Effector memory CD8-positive, alpha-beta T cell (primary cell): Measurements from ENCODE around the gene ALG11.
"Not testable (repeated sequence)": the region's sequence is repeated elsewhere in the genome, so short reads cannot be mapped to it uniquely, and the experiment has no call there.

Source experiments
- ATAC-seq: fragments of 150-1000 bp; cut with Tn5 transposase; replicated peaks from 2 replicates; pipeline ENCODE4 v1.10.0; 2021; ENCODE audit warnings: mild to moderate bottlenecking, moderate library complexity
- DNase-seq, 3 experiments: peaks; one replicate each; pipeline ENCODE4 v3.0.0; 2021
- H3K27ac Mint-ChIP-seq, 2 donors: one replicate each; pipeline ENCODE4 v1.8.0; 2022; ENCODE audit warnings: mild to moderate bottlenecking in 2 of 2, mixed read lengths in 2 of 2, moderate library complexity in 2 of 2
- H3K27me3 Mint-ChIP-seq, 2 donors: one replicate each; pipeline ENCODE4 v1.8.0; 2022; ENCODE audit warnings: mixed read lengths in 2 of 2
- H3K36me3 Mint-ChIP-seq: one replicate; pipeline ENCODE4 v1.8.0; 2022; ENCODE audit warnings: mild to moderate bottlenecking, moderate library complexity, mixed read lengths; ENCODE audit not compliant: insufficient read depth
- H3K4me1 Mint-ChIP-seq, 2 donors: one replicate each; pipeline ENCODE4 v1.8.0; 2022; ENCODE audit warnings: low read depth in 2 of 2, mixed read lengths in 2 of 2
- H3K4me3 Mint-ChIP-seq, 2 donors: one replicate each; pipeline ENCODE4 v1.8.0; 2022; ENCODE audit warnings: mild to moderate bottlenecking in 2 of 2, mixed read lengths in 2 of 2, moderate library complexity in 2 of 2
- H3K9me3 Mint-ChIP-seq, 2 donors: one replicate each; pipeline ENCODE4 v1.8.0; 2022; ENCODE audit warnings: mixed read lengths in 2 of 2

Gene ALG11

DNA sequence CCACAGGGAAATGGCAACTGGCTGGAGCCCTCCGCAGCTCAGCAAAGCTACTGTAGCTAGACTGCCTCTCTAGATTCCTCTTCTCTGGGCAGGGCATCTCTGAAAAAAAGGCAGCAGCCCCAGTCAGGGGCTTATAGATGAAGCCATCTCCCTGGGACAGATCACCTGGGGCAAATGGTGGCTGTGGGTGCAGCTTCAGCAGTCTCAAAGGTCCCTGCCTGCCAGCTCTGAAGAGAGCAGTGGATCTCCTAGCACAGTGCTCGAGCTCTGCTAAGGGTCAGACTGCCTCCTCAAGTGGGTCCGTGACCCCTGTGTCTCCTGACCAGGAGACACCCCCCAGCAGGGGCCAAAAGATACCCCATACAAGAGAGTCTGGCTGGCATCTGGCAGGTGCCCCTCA, 28.9 kb upstream of the ALG11 start:
- not testable (repeated sequence) for H3K36me3 Mint-ChIP-seq, ATAC-seq, H3K27ac Mint-ChIP-seq, H3K9me3 Mint-ChIP-seq, H3K4me1 Mint-ChIP-seq, DNase-seq, H3K4me3 Mint-ChIP-seq
- H3K27me3 Mint-ChIP-seq = peaks cover 43 to 54% of the 10 kb centered on the region in 2 donors

DNA sequence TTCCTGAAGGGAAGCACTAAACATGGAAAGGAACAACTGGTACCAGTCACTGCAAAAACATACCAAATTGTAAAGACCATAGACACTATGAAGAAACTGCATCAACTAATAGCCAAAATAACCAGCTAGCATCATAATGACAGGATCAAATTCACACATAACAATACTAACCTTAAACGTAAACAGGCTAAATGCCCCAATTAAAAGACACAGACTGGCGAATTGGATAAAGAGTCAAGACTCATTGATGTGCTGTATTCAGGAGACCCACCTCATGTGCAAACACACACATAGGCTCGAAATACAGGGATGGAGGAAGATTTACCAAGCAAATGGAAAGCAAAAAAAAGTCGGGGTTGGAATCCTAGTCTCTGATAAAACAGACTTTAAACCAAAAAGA, 27.3 kb upstream of the ALG11 start:
- not testable (repeated sequence) for H3K9me3 Mint-ChIP-seq, DNase-seq, H3K4me3 Mint-ChIP-seq, H3K4me1 Mint-ChIP-seq, H3K27ac Mint-ChIP-seq, ATAC-seq, H3K36me3 Mint-ChIP-seq
- peaks cover 45 to 55% of the 10 kb centered on the region in 2 donors for H3K27me3 Mint-ChIP-seq

DNA sequence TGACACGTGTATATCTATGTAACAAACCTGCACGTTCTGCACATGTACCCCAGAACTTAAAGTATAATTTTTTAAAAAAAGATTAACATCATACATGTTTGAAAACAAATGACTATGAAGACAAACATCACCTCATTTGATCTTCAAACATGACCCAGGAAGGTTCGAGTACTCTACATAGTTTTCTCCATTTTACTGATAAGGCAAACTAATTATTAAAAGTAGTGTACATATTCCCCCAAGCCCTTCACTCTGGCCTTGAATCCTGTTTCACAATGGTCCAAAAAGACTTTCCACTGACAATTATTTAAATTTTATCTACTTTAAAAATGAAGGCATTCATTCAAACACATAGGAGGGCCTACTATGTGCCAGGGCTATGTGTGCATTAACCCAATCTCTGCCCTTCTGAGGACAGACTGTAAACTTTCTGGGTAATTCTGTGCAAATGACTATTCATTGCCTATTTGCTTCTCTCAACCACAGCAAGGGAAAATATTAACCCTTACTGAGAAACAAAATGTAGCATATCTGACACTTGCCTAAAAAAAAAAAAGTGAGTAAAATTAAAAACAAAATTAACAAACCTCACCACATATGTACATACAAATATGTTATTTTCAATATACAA, 23.1 kb upstream of the ALG11 start:
- H3K27me3 Mint-ChIP-seq = peaks cover 39 to 49% of the 10 kb centered on the region in 2 donors
- DNase-seq = no peak
- no peaks in the 10 kb centered on the region for H3K36me3 Mint-ChIP-seq
- H3K9me3 Mint-ChIP-seq = no peaks in the 10 kb centered on the region
- no peak overlapping the region for H3K4me3 Mint-ChIP-seq
- no peak overlapping the region for H3K27ac Mint-ChIP-seq
- H3K4me1 Mint-ChIP-seq = no peaks in the 10 kb centered on the region
- no peak for ATAC-seq

DNA sequence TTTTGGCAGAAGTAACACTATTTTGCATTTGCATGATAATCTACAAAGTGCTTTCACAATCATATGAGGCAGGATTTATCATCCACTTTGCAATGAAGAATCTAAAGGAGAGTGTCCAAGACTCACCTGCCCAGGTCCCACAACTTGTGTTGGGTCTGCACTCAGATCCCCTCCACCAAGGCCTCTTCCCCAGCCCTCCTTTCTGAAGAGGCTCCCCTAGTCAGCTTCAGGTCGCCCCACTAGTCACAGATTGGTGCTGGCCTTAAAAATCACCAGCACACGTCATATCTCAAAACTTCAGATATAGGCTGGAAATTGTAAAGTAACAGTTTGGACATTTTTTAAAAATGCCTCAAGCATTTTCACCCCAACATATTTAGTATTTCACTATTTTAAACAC, 18.5 kb upstream of the ALG11 start:
- Mint-ChIP-seq H3K27ac (no peak overlapping the region), H3K4me1 (peaks cover 0 to 2% of the 10 kb centered on the region in 2 donors), H3K4me3 (no peak overlapping the region), H3K27me3 (peaks cover 17 to 47% of the 10 kb centered on the region in 2 donors), H3K36me3 (no peaks in the 10 kb centered on the region), H3K9me3 (no peaks in the 10 kb centered on the region)
- ATAC-seq = no peak
- no peak for DNase-seq

DNA sequence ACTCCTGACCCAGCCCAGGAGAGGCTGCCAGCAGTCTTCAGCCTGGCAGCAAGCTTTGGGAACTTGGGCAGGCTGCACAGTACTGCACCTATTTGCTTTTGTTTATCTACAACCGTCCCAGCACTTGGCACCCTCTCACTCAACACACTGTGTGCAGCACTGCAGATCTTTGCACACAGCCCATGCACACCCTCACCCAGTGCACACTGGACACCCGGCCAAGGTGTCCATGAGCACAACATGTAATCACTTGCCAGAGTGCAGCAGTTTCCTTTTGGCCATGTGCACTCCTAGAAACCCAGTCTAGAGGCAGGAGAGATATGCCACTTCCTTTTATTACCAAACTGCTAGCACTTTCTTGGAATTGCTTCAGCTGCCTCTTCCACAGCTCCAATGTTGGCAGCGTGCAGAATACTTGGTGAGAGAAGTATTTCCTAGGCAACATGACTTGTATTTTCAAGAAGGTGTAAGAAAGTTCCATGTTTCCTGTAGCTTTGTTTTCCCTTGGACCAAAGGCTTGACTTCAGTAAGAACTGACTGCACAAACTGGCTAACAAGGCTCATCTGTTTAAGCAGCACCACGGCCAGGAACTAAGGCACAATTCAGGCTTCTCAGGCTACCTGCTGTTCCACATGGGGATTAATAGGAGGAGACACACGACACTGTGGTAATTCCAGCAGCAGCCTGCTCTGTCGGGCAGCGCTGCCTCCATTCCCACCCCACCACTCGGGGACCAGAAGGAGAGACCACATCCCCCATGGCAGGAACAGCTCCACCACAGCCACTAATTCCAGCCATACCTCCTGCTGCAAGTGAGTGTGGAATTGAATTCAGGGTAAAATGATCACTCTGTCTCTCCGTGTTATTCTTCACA, 16.3 kb upstream of the ALG11 start:
- H3K4me1 Mint-ChIP-seq = peaks cover 0 to 2% of the 10 kb centered on the region in 2 donors
- no peak for ATAC-seq
- DNase-seq = no peak
- H3K27me3 Mint-ChIP-seq = peaks cover 29 to 66% of the 10 kb centered on the region in 2 donors
- no peaks in the 10 kb centered on the region for H3K9me3 Mint-ChIP-seq
- no peaks in the 10 kb centered on the region for H3K36me3 Mint-ChIP-seq
- no peak overlapping the region for H3K4me3 Mint-ChIP-seq
- H3K27ac Mint-ChIP-seq = no peak overlapping the region

DNA sequence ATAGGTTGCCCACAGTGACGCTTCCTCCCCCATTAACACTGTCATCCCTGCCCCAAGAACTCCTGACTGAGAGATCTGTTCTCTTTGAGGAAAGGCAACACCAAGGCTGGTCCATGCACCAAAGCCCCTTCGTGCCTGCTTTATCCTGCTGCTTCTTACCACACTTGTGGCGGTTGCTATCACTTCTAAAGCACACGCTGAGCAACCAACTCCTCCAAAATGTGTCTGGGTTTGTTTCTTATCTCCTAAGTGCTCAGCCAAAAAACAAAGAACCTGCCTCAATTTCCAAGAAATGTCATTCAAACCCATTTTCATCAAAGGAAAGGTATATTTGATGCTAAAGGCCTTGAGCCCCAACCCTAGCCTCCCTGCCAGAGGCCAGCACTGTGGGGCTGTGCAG, 15.6 kb upstream of the ALG11 start:
- peaks cover 0 to 2% of the 10 kb centered on the region in 2 donors for H3K4me1 Mint-ChIP-seq
- H3K27me3 Mint-ChIP-seq = peaks cover 35 to 61% of the 10 kb centered on the region in 2 donors
- no peak overlapping the region for H3K27ac Mint-ChIP-seq
- H3K9me3 Mint-ChIP-seq = no peaks in the 10 kb centered on the region
- DNase-seq = no peak
- no peak for ATAC-seq
- H3K36me3 Mint-ChIP-seq = no peaks in the 10 kb centered on the region
- no peak overlapping the region for H3K4me3 Mint-ChIP-seq

DNA sequence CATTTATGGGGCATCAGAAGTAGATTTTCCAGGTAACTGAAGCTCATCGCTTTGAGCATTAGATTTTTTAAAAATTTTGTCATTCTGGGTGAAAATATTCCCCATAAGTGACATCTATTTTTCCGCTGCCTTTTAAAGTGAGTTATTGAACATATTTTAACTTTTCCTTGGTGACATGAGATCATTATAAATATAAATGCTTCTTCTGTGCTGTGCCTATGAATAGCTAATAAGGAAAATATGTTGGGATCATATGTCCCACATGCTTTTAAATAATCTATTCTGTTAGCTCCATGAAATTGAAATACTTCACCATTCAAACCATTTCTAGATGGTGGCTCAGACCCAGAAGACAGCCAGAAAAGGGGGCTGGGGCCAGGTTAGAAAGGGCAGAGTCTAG, 15.0 kb upstream of the ALG11 start:
- Mint-ChIP-seq H3K27me3 (peaks cover 35 to 61% of the 10 kb centered on the region in 2 donors), H3K27ac (no peak overlapping the region), H3K4me3 (no peak overlapping the region), H3K9me3 (no peaks in the 10 kb centered on the region), H3K36me3 (no peaks in the 10 kb centered on the region), H3K4me1 (peaks cover 0 to 2% of the 10 kb centered on the region in 2 donors)
- ATAC-seq (no peak), DNase-seq (no peak)

DNA sequence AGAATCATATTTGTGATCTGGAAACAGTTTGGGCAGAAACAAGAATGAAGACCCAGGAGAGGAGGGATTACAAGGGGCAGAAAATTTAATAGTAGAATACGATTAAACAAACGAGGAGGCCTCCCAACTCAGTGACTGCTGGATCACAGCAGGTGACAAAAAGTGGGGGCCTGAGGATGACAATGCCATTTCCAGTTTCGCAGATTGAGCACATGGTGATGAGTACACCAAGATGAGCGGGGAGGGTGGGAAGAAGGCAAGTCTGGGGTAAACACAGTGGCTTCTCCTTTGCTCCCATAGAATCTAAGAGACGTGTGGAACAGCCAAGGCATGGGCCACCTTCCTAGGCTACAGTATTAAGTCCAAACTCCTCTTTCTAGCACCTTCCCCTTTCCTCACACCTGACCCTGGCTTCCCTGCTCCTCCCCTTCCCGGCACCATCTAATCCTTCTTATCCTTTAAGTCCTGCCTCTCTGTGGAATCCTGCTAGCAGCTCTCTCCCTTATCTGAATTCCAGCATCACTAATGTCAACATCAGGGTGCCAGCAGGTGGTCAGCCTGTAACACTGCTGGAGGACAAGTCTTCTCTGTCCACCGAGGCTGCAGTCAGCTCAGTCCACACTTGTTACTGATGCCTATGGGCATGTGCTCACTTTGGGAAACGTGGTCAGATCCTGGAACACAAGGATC, 14.4 kb upstream of the ALG11 start:
- no peak for ATAC-seq
- DNase-seq = no peak
- Mint-ChIP-seq H3K4me1 (peaks cover 0 to 2% of the 10 kb centered on the region in 2 donors), H3K4me3 (no peak overlapping the region), H3K27ac (no peak overlapping the region), H3K9me3 (no peaks in the 10 kb centered on the region), H3K36me3 (no peaks in the 10 kb centered on the region), H3K27me3 (peaks cover 35 to 61% of the 10 kb centered on the region in 2 donors)

DNA sequence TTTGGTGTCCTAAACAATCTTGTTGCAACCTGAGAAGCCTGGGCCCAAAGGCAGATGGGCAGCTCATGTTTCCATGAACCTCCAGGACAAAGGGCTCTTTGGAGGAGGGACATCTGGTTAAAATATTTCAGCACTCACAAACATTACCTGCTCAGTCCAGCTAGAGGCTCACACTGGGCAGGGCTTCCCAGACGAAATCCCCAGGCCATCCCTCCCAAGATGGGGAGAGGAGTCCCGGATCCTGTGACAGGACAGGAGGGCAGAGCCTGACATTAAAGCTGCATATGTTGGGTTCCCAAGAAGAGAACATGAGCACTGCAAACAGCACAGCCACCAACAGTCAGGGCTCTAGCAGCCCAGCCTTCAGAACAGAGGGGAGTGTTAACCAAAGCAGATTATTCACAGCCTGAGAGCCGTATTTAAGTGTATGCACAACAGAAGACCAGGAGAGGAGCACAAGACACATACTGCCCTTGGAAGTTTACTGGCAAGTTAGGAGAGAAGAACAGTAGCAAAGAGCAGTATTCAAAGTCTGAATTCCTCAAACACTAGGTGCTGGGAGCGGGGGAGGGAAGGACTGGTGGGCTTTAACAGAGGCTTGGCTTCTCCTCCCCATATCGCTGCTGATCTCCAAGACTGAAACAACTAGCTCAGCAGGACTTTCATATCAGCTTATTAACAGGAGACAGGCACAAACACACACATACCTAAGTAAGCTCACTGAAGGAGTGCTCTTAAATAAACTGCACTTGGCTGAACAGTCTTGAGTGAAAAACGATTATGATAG, 13.3 kb upstream of the ALG11 start:
- no peak overlapping the region for H3K4me3 Mint-ChIP-seq
- no peak for DNase-seq
- peaks cover 35 to 61% of the 10 kb centered on the region in 2 donors for H3K27me3 Mint-ChIP-seq
- peaks cover 0 to 2% of the 10 kb centered on the region in 2 donors for H3K4me1 Mint-ChIP-seq
- no peak for ATAC-seq
- no peaks in the 10 kb centered on the region for H3K36me3 Mint-ChIP-seq
- H3K27ac Mint-ChIP-seq = no peak overlapping the region
- no peaks in the 10 kb centered on the region for H3K9me3 Mint-ChIP-seq

DNA sequence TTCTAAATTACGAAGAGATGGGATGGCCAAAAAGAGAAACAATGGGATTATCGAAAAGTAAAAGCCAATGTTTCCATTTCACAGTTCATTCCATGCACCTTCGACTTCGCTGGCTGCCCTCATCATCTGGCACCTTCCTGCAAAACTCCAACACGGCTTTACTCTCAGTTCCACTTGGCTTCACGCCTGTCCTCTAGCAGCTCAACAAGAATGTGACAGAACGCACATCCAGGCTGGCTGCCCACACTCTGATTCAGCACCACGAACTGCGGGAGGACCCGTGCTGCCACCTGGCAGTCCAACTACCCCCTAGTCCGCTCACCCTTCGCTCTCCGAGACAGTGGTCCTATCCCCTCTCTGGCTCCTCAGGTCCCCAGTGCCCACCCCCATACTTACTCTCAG, 12.7 kb upstream of the ALG11 start:
- H3K36me3 Mint-ChIP-seq = no peaks in the 10 kb centered on the region
- H3K27me3 Mint-ChIP-seq = peaks cover 35 to 61% of the 10 kb centered on the region in 2 donors
- H3K9me3 Mint-ChIP-seq = no peaks in the 10 kb centered on the region
- no peak overlapping the region for H3K27ac Mint-ChIP-seq
- DNase-seq = no peak
- ATAC-seq = no peak
- peaks cover 0 to 2% of the 10 kb centered on the region in 2 donors for H3K4me1 Mint-ChIP-seq
- no peak overlapping the region for H3K4me3 Mint-ChIP-seq

DNA sequence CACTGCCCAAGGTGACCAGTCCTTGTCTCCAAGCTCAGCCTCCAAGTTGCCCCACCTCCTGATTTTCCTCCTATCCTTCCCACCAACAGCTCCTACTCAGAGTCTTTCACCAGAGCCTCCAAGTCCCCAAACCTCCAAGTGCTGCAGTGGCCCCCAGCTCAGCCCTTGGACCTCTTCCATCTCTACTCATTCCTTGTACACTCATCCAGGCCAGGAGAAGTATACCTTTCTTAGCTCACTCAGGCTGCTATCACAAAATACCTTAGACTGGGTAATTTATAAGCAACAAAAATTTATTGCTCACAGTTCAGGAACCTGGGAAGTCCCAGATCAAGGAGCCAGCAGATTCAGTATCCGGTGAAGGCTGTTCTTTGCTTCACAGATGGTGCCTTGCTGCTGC, 12.3 kb upstream of the ALG11 start:
- DNase-seq (no peak), ATAC-seq (no peak)
- no peaks in the 10 kb centered on the region for H3K36me3 Mint-ChIP-seq
- H3K9me3 Mint-ChIP-seq = no peaks in the 10 kb centered on the region
- H3K27ac Mint-ChIP-seq = no peak overlapping the region
- no peak overlapping the region for H3K4me3 Mint-ChIP-seq
- peaks cover 0 to 2% of the 10 kb centered on the region in 2 donors for H3K4me1 Mint-ChIP-seq
- peaks cover 35 to 58% of the 10 kb centered on the region in 2 donors for H3K27me3 Mint-ChIP-seq

DNA sequence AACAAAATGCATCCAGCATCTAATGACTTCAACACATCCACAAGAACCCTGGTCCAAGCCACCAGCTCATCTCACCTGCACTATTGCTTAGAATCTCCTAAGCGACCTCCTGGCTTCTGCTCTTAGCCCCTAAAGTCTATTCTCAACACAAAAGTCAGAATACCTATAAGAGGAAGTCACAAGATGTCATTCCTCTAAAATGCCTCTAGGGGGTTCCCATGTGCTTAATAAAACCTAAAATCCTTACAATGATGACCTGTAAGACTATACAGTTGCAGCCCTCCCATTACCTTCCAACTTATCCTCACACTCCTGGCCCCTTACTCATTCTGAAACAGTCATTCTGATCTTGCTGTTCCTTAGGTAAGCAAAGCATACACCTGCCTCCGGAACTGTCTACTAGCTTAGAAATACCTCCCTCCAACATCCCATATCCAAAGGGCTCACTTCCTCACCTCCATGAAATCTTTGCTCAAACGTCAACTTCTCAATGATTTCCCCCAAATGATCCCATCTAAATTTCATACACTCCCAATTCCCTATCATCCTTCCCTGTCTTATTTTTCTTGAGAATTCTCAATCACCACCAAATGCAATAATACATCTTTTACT, 11.0 kb upstream of the ALG11 start:
- H3K27me3 Mint-ChIP-seq = peaks cover 34 to 47% of the 10 kb centered on the region in 2 donors
- peak in 1 of 3 experiments; percentile 3 for DNase-seq

DNA sequence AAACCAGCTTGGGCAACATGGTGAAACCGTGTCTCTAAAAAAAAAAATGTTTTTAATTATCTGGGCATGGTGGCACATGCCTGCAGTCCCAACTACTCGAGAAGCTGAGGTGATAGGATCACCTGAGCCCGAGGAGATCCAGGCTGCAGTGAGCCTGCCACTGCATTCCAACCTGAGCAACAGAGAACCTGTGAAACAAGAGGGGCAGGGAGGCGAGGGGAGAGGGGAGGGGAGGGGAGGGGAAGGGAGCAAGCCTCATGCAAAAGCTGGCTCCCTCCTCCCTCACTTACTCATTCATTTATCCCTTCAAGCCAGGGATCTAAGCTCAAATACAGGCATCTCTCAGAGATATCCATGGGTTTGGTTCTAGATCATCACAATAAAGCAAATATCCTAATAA, 9.8 kb upstream of the ALG11 start:
- Mint-ChIP-seq H3K27me3 (peaks cover 36 to 48% of the 10 kb centered on the region in 2 donors), H3K9me3 (no peaks in the 10 kb centered on the region), H3K4me3 (no peak overlapping the region), H3K4me1 (no peaks in the 10 kb centered on the region), H3K27ac (no peak overlapping the region), H3K36me3 (no peaks in the 10 kb centered on the region)
- ATAC-seq = no peak
- DNase-seq = no peak

More for the DNA sequence above, 11.0 kb upstream of the ALG11 start:
- H3K36me3 Mint-ChIP-seq = no peaks in the 10 kb centered on the region
- H3K4me1 Mint-ChIP-seq = no peaks in the 10 kb centered on the region
- H3K9me3 Mint-ChIP-seq = no peaks in the 10 kb centered on the region
- ATAC-seq = peak; percentile 75
- H3K4me3 Mint-ChIP-seq = no peak overlapping the region
- H3K27ac Mint-ChIP-seq = no peak overlapping the region
